Trophoblast cell (in vitro differentiated cells and primary cell): ENCODE data around the gene ZNF688.

Source experiments
- DNase-seq, 2 donors: peaks; one replicate each; pipeline ENCODE4 v3.0.0-alpha.2; 2016
- H2AFZ ChIP-seq: 2 replicates; pipeline ENCODE4 v1.6.1; 2013; ENCODE audit warnings: low read length, moderate library complexity, mild to moderate bottlenecking; ENCODE audit not compliant: insufficient read depth, poor library complexity
- H2AK5ac ChIP-seq: 2 replicates; pipeline ENCODE4 v1.6.1; 2013; ENCODE audit warnings: mild to moderate bottlenecking, low read length
- H2BK120ac ChIP-seq: 2 replicates; pipeline ENCODE4 v1.6.1; 2013; ENCODE audit warnings: low read length, mild to moderate bottlenecking, moderate library complexity; ENCODE audit not compliant: insufficient read depth, poor library complexity
- H2BK12ac ChIP-seq: 2 replicates; pipeline ENCODE4 v1.6.1; 2013; ENCODE audit warnings: mild to moderate bottlenecking, low read length, moderate library complexity
- H2BK5ac ChIP-seq: 2 replicates; pipeline ENCODE4 v1.6.1; 2013; ENCODE audit warnings: low read length, low read depth, moderate library complexity, mild to moderate bottlenecking; ENCODE audit not compliant: poor library complexity
- H3K14ac ChIP-seq: 2 replicates; pipeline ENCODE4 v1.6.1; 2013; ENCODE audit warnings: mild to moderate bottlenecking, low read length
- H3K18ac ChIP-seq: 2 replicates; pipeline ENCODE4 v1.6.1; 2013; ENCODE audit warnings: mild to moderate bottlenecking, low read length
- H3K23ac ChIP-seq: 2 replicates; pipeline ENCODE4 v1.6.1; 2013; ENCODE audit warnings: low read length
- H3K27ac ChIP-seq: 2 replicates; pipeline ENCODE4 v1.5.1; 2013; ENCODE audit warnings: low read depth, mild to moderate bottlenecking, inconsistent platforms, low read length, moderate library complexity
- H3K27me3 ChIP-seq: 2 replicates; pipeline ENCODE4 v1.6.1; 2013; ENCODE audit warnings: inconsistent platforms, mild to moderate bottlenecking, low read length, moderate library complexity; ENCODE audit not compliant: insufficient read depth
- H3K36me3 ChIP-seq, 2 experiments: 1 replicate in 1 of 2; 2 replicates in 1 of 2; pipeline ENCODE4 v1.6.1; 2013; ENCODE audit warnings: low read length in 2 of 2, mild to moderate bottlenecking in 2 of 2, moderate library complexity in 1 of 2; ENCODE audit not compliant: insufficient read depth in 2 of 2, control insufficient read depth in 1 of 2
- H3K4ac ChIP-seq: 2 replicates; pipeline ENCODE4 v1.6.1; 2013; ENCODE audit warnings: low read depth, mild to moderate bottlenecking, low read length, moderate library complexity
- H3K4me1 ChIP-seq, 2 experiments: 1 replicate in 1 of 2; 2 replicates in 1 of 2; pipeline ENCODE4 v1.6.1; 2013; ENCODE audit warnings: low read length in 2 of 2, mild to moderate bottlenecking in 2 of 2, moderate library complexity in 1 of 2; ENCODE audit not compliant: insufficient read depth in 2 of 2, control insufficient read depth in 1 of 2
- H3K4me2 ChIP-seq: 2 replicates; pipeline ENCODE4 v1.6.1; 2013; ENCODE audit warnings: inconsistent platforms, mild to moderate bottlenecking, low read length, moderate library complexity
- H3K4me3 ChIP-seq: 2 replicates; pipeline ENCODE4 v1.5.1; 2013; ENCODE audit warnings: mild to moderate bottlenecking, low read depth, low read length, inconsistent platforms
- H3K79me1 ChIP-seq: one replicate; pipeline ENCODE4 v1.6.1; 2013; ENCODE audit warnings: low read length
- H3K79me2 ChIP-seq: 2 replicates; pipeline ENCODE4 v1.6.1; 2013; ENCODE audit warnings: low read length, mild to moderate bottlenecking; ENCODE audit not compliant: control insufficient read depth, insufficient read depth, poor library complexity
- H3K9ac ChIP-seq: 2 replicates; pipeline ENCODE4 v1.6.1; 2013; ENCODE audit warnings: mild to moderate bottlenecking, low read length
- H3K9me3 ChIP-seq: 2 replicates; pipeline ENCODE4 v1.6.1; 2013; ENCODE audit warnings: low read depth, mild to moderate bottlenecking, control low read depth, inconsistent platforms, low read length; ENCODE audit not compliant: insufficient read depth
- H4K12ac ChIP-seq: 2 replicates; pipeline ENCODE4 v1.6.1; 2013; ENCODE audit warnings: low read depth, mild to moderate bottlenecking, low read length, moderate library complexity
- H4K8ac ChIP-seq: 2 replicates; pipeline ENCODE4 v1.6.1; 2013; ENCODE audit warnings: low read depth, mild to moderate bottlenecking, low read length, moderate library complexity
- H4K91ac ChIP-seq: one replicate; pipeline ENCODE4 v1.6.1; 2013; ENCODE audit warnings: low read depth, mild to moderate bottlenecking, low read length, moderate library complexity
- WGBS: extraction: QIAGEN DNeasy Blood & Tissue Kit; methylation state at CpG from one replicate; pipeline ENCODE4 v1.1.7; 2013; ENCODE audit warnings: missing lambda C conversion rate; ENCODE audit not compliant: insufficient read length, insufficient coverage; ENCODE audit errors: extremely low coverage; 5-methylcytosine and 5-hydroxymethylcytosine counted together

The ZNF688 gene

GRCh38 chr16:30557957-30558788, 13.3 kb downstream of the ZNF688 start, which contains the start of gene ZNF764:
ZNF764 (minus strand) TSS chr16:30558374; CDS start chr16:30558182, 192 bp downstream.
- peak within 1 kb of the TSS; percentile 90 for H3K4me2 ChIP-seq
- peak within 1 kb of the TSS; percentile 93 for H4K12ac ChIP-seq
- H3K23ac ChIP-seq = no peak within 1 kb of the TSS
- H2AK5ac ChIP-seq = peak within 1 kb of the TSS; percentile 69
- H3K36me3 ChIP-seq = peaks cover 14% of the 10 kb centered on the region in 2 experiments
- peak within 1 kb of the TSS; percentile 98 for H4K8ac ChIP-seq
- H2AFZ ChIP-seq = peak within 1 kb of the TSS; percentile 69
- peak within 1 kb of the TSS; percentile 75 for H3K27ac ChIP-seq
- peak within 1 kb of the TSS; percentile 8 for H2BK12ac ChIP-seq
- H3K14ac ChIP-seq = peak within 1 kb of the TSS; percentile 91
- H3K4ac ChIP-seq = peak within 1 kb of the TSS; percentile 82
- peaks cover 4 to 7% of the 10 kb centered on the region in 2 experiments for H3K4me1 ChIP-seq
- H3K79me2 ChIP-seq = peaks cover 6% of the 10 kb centered on the region
- peak within 1 kb of the TSS; percentile 86 for H3K18ac ChIP-seq
- no peaks in the 10 kb centered on the region for H3K9me3 ChIP-seq
- DNase-seq = peak; percentile 99
- peak within 1 kb of the TSS; percentile 86 for H2BK120ac ChIP-seq
- peak within 1 kb of the TSS; percentile 81 for H2BK5ac ChIP-seq
- H3K79me1 ChIP-seq = peaks cover 13% of the 10 kb centered on the region
- WGBS = no CpG with 5 or more reads among the region's 74 CpGs
- H3K4me3 ChIP-seq = peak within 1 kb of the TSS; percentile 87
- H3K27me3 ChIP-seq = no peaks in the 10 kb centered on the region
- H4K91ac ChIP-seq = peak within 1 kb of the TSS; percentile 95
- peak within 1 kb of the TSS; percentile 83 for H3K9ac ChIP-seq

GRCh38 chr16:30557707-30557956, 13.9 kb downstream of the ZNF688 start:
- peaks cover 13% of the 10 kb centered on the region for H3K79me1 ChIP-seq
- peak overlapping the region; percentile 95 for H4K91ac ChIP-seq
- peaks cover 4 to 7% of the 10 kb centered on the region in 2 experiments for H3K4me1 ChIP-seq
- DNase-seq = no peak
- H3K9me3 ChIP-seq = peaks cover 2% of the 10 kb centered on the region
- no peaks in the 10 kb centered on the region for H3K27me3 ChIP-seq
- H2BK12ac ChIP-seq = peak overlapping the region; percentile 8
- H3K27ac ChIP-seq = peak overlapping the region; percentile 75
- peaks cover 14% of the 10 kb centered on the region in 2 experiments for H3K36me3 ChIP-seq
- H3K4me2 ChIP-seq = peak overlapping the region; percentile 90
- peak overlapping the region; percentile 86 for H2BK120ac ChIP-seq
- peak overlapping the region; percentile 93 for H4K12ac ChIP-seq
- H3K79me2 ChIP-seq = peaks cover 6% of the 10 kb centered on the region
- no CpG with 5 or more reads among the region's 17 CpGs for WGBS
- peak overlapping the region; percentile 64 for H2AK5ac ChIP-seq
- peak overlapping the region; percentile 91 for H3K14ac ChIP-seq
- H3K23ac ChIP-seq = no peak overlapping the region
- peak overlapping the region; percentile 82 for H3K4ac ChIP-seq
- peak overlapping the region; percentile 98 for H4K8ac ChIP-seq
- peak overlapping the region; percentile 81 for H2BK5ac ChIP-seq
- H3K9ac ChIP-seq = peak overlapping the region; percentile 83
- H3K4me3 ChIP-seq = peak overlapping the region; percentile 87
- H3K18ac ChIP-seq = peak overlapping the region; percentile 86
- H2AFZ ChIP-seq = peak overlapping the region; percentile 69

- Histone ChIP-seq H4K91ac (no peak overlapping the region), H3K4me3 (no peak overlapping the region)
- no CpG with 5 or more reads among the region's 10 CpGs for WGBS
Measured at GRCh38 chr16:30556125-30556473, 15.4 kb downstream of the ZNF688 start.

GRCh38 chr16:30555315-30556124, 16.0 kb downstream of the ZNF688 start:
- Histone ChIP-seq H4K91ac (no peak overlapping the region), H3K4me2 (no peak overlapping the region), H3K9me3 (peaks cover 2% of the 10 kb centered on the region), H3K4me3 (no peak overlapping the region), H2AK5ac (no peak overlapping the region), H2AFZ (no peak overlapping the region), H2BK12ac (no peak overlapping the region), H3K79me2 (peaks cover 6% of the 10 kb centered on the region), H3K18ac (peak overlapping the region; percentile 21), H3K79me1 (peaks cover 13% of the 10 kb centered on the region), H3K36me3 (peaks cover 14% of the 10 kb centered on the region in 2 experiments), H4K8ac (no peak overlapping the region), H3K14ac (no peak overlapping the region), H2BK5ac (no peak overlapping the region), H3K23ac (no peak overlapping the region), H3K27ac (no peak overlapping the region), H3K4ac (no peak overlapping the region), H2BK120ac (no peak overlapping the region), H4K12ac (no peak overlapping the region), H3K4me1 (peaks cover 7 to 9% of the 10 kb centered on the region in 2 experiments), H3K9ac (no peak overlapping the region), H3K27me3 (no peaks in the 10 kb centered on the region)
- no peak for DNase-seq
- WGBS = no CpG with 5 or more reads among the region's 69 CpGs

More at GRCh38 chr16:30556125-30556473, 15.4 kb downstream of the ZNF688 start:
- Histone ChIP-seq H3K4me2 (no peak overlapping the region), H3K79me2 (peaks cover 6% of the 10 kb centered on the region), H3K18ac (no peak overlapping the region), H2AK5ac (no peak overlapping the region), H3K27ac (no peak overlapping the region), H2BK5ac (no peak overlapping the region), H4K8ac (no peak overlapping the region), H3K4ac (no peak overlapping the region), H2BK120ac (no peak overlapping the region), H3K4me1 (peaks cover 7 to 9% of the 10 kb centered on the region in 2 experiments), H3K9ac (no peak overlapping the region), H3K23ac (no peak overlapping the region), H4K12ac (no peak overlapping the region), H3K9me3 (peaks cover 2% of the 10 kb centered on the region), H3K27me3 (no peaks in the 10 kb centered on the region), H2BK12ac (no peak overlapping the region), H3K14ac (no peak overlapping the region), H3K79me1 (peaks cover 13% of the 10 kb centered on the region), H3K36me3 (peaks cover 14% of the 10 kb centered on the region in 2 experiments), H2AFZ (no peak overlapping the region)
- DNase-seq = no peak
